Measurements from ENCODE around the gene MIPOL1. TPM values are rescaled to one million over a fixed set of nuclear protein-coding genes. Genes with fewer than 3 reads are reported as not detected.

The MIPOL1 gene
- total and polyA plus RNA-seq, 2 donors (not counting 3 experiments of a cell fraction or from before 2014, with no cell fraction given): 3.4 to 33.5 TPM

GRCh38 chr14:37194698-37195097 lies 3.0 kb upstream of the MIPOL1 start:
- Histone ChIP-seq H3K9me3 (replicated peaks; ENCODE audit: control insufficient read depth, insufficient read depth, low read length) (no peaks in the 10 kb centered on the region), H3K4me1 (ENCODE audit: control insufficient read depth, extremely low read depth, insufficient read depth, low read length) (peaks cover 38% of the 10 kb centered on the region), H3K36me3 (ENCODE audit: control insufficient read depth in 2 of 2, extremely low read depth in 1 of 2, insufficient read depth in 2 of 2, low read length in 2 of 2) (no peaks in the 10 kb centered on the region), H3K4me2 (ENCODE audit: insufficient read depth, low read length) (peak overlapping the region; percentile 84), H3K4me3 (replicated peaks in 1 of 3; ENCODE audit: insufficient read depth in 1 of 3, low read depth in 1 of 3, low read length in 3 of 3) (no peak overlapping the region), H3K9me1 (replicated peaks; ENCODE audit: control insufficient read depth, extremely low read depth, insufficient read depth, low read length) (no peaks in the 10 kb centered on the region), H4K20me1 (replicated peaks; ENCODE audit: control insufficient read depth, extremely low read depth, insufficient read depth, low read length) (no peaks in the 10 kb centered on the region), H3K27me3 (ENCODE audit: control insufficient read depth in 2 of 2, insufficient read depth in 2 of 2, low read length in 2 of 2) (no peaks in the 10 kb centered on the region), H2AFZ (ENCODE audit: low read depth, low read length) (peak overlapping the region; percentile 86), H3K79me2 (ENCODE audit: control insufficient read depth, insufficient read depth, low read length) (peaks cover 21% of the 10 kb centered on the region), H3K9ac (replicated peaks; ENCODE audit: extremely low read depth, insufficient read depth, low read length) (peak overlapping the region; percentile 73), H3K27ac (ENCODE audit: insufficient read depth, low read depth, low read length) (peak overlapping the region; percentile 97)
- dilution Hi-C loops (cut with MboI; ENCODE audit: extremely low pct_ligation_motif_present, low sequenced_read_pairs): no loop called here
- no TSS peak for BruUV-seq (replicated peaks)
- DNase-seq (ENCODE audit: low read depth, low spot score): no peak
- ChIA-PET CTCF (interaction anchor here (0.7 to 4.2 kb wide), 4 partner anchors 10 to 641 kb away, joined by 3 to 24 read pairs (median 12); no protein-coding TSS in a partner anchor), POLR2A (no interaction called here)
- no peak for FAIRE-seq
- intact Hi-C loops (cut with micrococcal nuclease): loop anchor here (1.0 to 5.0 kb wide), 3 partner anchors 22 to 530 kb away; partner anchors contain the start of gene SLC25A21
- TF ChIP-seq FOS (IDR thresholded peaks at IDR 0.05; ENCODE audit: borderline replicate concordance, insufficient read depth, low read length) (no peak), JUN (IDR thresholded peaks at IDR 0.05; ENCODE audit: borderline replicate concordance, insufficient read depth, insufficient read length, low read depth) (no peak), POLR2A (IDR thresholded peaks at IDR 0.05; ENCODE audit: low read depth, low read length) (no peak), POLR2AphosphoS5 (IDR thresholded peaks at IDR 0.05; ENCODE audit: insufficient read depth, low read depth, low read length) (no peak), GATA2 (IDR thresholded peaks at IDR 0.05; ENCODE audit: insufficient read depth, insufficient read length, low read depth, low read length) (no peak), EZH2 (IDR thresholded peaks at IDR 0.05; ENCODE audit: borderline replicate concordance, low read depth, low read length, severe bottlenecking) (no peak), MYC (IDR thresholded peaks at IDR 0.05; ENCODE audit: low read depth, low read length) (no peak)
- TF ChIP-seq, protein P1, sequence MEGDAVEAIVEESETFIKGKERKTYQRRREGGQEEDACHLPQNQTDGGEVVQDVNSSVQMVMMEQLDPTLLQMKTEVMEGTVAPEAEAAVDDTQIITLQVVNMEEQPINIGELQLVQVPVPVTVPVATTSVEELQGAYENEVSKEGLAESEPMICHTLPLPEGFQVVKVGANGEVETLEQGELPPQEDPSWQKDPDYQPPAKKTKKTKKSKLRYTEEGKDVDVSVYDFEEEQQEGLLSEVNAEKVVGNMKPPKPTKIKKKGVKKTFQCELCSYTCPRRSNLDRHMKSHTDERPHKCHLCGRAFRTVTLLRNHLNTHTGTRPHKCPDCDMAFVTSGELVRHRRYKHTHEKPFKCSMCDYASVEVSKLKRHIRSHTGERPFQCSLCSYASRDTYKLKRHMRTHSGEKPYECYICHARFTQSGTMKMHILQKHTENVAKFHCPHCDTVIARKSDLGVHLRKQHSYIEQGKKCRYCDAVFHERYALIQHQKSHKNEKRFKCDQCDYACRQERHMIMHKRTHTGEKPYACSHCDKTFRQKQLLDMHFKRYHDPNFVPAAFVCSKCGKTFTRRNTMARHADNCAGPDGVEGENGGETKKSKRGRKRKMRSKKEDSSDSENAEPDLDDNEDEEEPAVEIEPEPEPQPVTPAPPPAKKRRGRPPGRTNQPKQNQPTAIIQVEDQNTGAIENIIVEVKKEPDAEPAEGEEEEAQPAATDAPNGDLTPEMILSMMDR (IDR thresholded peaks at IDR 0.05; ENCODE audit: extremely low read depth in 1 of 2, insufficient read depth in 1 of 2, low read depth in 1 of 2, low read length in 2 of 2): no peak
- TF ChIP-seq, protein P2, sequence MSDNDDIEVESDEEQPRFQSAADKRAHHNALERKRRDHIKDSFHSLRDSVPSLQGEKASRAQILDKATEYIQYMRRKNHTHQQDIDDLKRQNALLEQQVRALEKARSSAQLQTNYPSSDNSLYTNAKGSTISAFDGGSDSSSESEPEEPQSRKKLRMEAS (IDR thresholded peaks at IDR 0.05; ENCODE audit: insufficient read depth, insufficient read length): no peak
